Measurements from ENCODE around the gene LYRM1.

DNA sequence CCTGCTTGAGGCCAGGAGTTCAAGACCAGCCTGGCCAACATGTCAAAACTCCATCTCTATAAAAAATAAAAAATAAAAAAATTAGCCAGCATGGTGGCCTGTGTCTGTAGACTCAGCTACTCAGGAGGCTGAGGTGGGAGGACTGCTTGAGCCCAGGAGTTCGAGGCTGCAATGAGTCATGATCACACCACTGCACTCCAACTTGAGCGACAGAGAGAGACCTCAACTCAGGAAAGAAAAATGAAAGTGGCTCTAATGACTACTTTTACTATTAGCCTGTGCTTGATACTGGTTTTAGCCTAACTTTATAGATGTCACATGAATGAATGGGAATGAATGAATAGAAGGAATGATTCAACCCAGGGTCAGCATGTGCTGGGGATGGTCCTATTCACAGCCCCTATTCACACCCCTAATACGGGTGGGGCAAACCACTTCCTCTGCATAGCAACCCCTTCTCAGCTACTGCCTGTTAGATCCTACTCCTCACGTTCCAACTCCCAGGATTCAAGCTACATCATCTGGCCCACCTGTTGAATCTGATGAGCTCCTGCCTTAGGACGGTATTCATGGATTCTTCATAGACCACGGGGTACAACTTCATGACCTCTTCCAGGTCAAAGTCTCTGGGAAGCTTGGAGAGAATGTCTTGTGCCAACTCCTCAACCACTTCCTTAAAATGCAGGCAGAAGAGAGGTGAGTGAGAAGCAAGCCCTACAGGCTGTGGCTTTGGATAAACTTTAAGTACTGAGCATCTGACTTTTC is 40.5 kb downstream of the LYRM1 start:
- no peak for TF ChIP-seq EZH2 (IDR thresholded peaks at IDR 0.05; ENCODE audit: borderline replicate concordance, low read length)
- TF ChIP-seq, protein P1, sequence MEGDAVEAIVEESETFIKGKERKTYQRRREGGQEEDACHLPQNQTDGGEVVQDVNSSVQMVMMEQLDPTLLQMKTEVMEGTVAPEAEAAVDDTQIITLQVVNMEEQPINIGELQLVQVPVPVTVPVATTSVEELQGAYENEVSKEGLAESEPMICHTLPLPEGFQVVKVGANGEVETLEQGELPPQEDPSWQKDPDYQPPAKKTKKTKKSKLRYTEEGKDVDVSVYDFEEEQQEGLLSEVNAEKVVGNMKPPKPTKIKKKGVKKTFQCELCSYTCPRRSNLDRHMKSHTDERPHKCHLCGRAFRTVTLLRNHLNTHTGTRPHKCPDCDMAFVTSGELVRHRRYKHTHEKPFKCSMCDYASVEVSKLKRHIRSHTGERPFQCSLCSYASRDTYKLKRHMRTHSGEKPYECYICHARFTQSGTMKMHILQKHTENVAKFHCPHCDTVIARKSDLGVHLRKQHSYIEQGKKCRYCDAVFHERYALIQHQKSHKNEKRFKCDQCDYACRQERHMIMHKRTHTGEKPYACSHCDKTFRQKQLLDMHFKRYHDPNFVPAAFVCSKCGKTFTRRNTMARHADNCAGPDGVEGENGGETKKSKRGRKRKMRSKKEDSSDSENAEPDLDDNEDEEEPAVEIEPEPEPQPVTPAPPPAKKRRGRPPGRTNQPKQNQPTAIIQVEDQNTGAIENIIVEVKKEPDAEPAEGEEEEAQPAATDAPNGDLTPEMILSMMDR (IDR thresholded peaks at IDR 0.05; ENCODE audit: low read length): no peak
